Calu3 (cell line): ENCODE data around the gene SIM2. TPM values are rescaled to one million over a fixed set of nuclear protein-coding genes. Genes with fewer than 3 reads are reported as not detected.

Source experiments
- BruUV-seq: library from RNA; stranded (reverse); fragments of 400-500 nt; replicated peaks from 2 replicates; lab custom pipeline; 2021; lab: Mats Ljungman, UMichigan
- CTCF ChIA-PET: fragments of 300-600 bp; sonication (Branson Sonifier 250); formaldehyde crosslinking; loops from one replicate; lab custom pipeline; 2022; ENCODE audit warnings: antibody characterized with exemption; lab: Charles Lee
- DNase-seq: peaks from one replicate; pipeline ENCODE4 v3.0.0; 2022
- H3K27ac Mint-ChIP-seq: one replicate; pipeline ENCODE4 v1.8.0; 2022; ENCODE audit warnings: mixed read lengths; ENCODE audit not compliant: unreplicated experiment
- H3K27me3 Mint-ChIP-seq: one replicate; pipeline ENCODE4 v1.8.0; 2022; ENCODE audit warnings: mixed read lengths; ENCODE audit not compliant: unreplicated experiment
- H3K36me3 Mint-ChIP-seq: one replicate; pipeline ENCODE4 v1.8.0; 2022; ENCODE audit warnings: mild to moderate bottlenecking, moderate library complexity, mixed read lengths; ENCODE audit not compliant: insufficient read depth, unreplicated experiment
- H3K4me1 Mint-ChIP-seq: one replicate; pipeline ENCODE4 v1.8.0; 2022; ENCODE audit warnings: mild to moderate bottlenecking, low read depth, mixed read lengths; ENCODE audit not compliant: unreplicated experiment
- H3K4me3 Mint-ChIP-seq: one replicate; pipeline ENCODE4 v1.8.0; 2022; ENCODE audit warnings: mild to moderate bottlenecking, low read depth, moderate library complexity, mixed read lengths; ENCODE audit not compliant: unreplicated experiment
- H3K9me3 Mint-ChIP-seq: one replicate; pipeline ENCODE4 v1.8.0; 2022; ENCODE audit warnings: low read depth, mixed read lengths; ENCODE audit not compliant: unreplicated experiment
- CTCF ChIP-seq: fragments of 200-600 bp; IDR thresholded peaks from one replicate; pipeline ENCODE4 v1.8.0; 2022; ENCODE audit warnings: antibody characterized with exemption; ENCODE audit not compliant: unreplicated experiment
- intact Hi-C: fragments of 100-400 bp; cut with micrococcal nuclease; formaldehyde crosslinking; loops from one replicate; pipeline ENCODE4 v1.10.0; 2022; ENCODE audit not compliant: unreplicated experiment
- total RNA-seq: library from RNA; stranded (reverse); gene quantifications from 2 replicates; pipeline ENCODE4 v1.2.3, GENCODE V29; 2022

Gene SIM2
- total RNA-seq, 1 experiment from 2014 or later, result 15.4 TPM

GRCh38 chr21:36769051-36769839 is 70.3 kb downstream of the SIM2 start:
- no TSS peak for BruUV-seq
- no peaks in the 10 kb centered on the region for H3K27me3 Mint-ChIP-seq
- no peak for DNase-seq
- H3K4me1 Mint-ChIP-seq, result peaks cover 19% of the 10 kb centered on the region
- H3K9me3 Mint-ChIP-seq, result no peaks in the 10 kb centered on the region
- no peaks in the 10 kb centered on the region for H3K36me3 Mint-ChIP-seq
- CTCF ChIA-PET, result no interaction called here
- intact Hi-C loops, result loop anchor here (5.0 kb wide), 1 partner anchor 78 kb away; no protein-coding TSS in a partner anchor
- no peak overlapping the region for H3K27ac Mint-ChIP-seq
- no peak for TF ChIP-seq CTCF
- no peak overlapping the region for H3K4me3 Mint-ChIP-seq

GRCh38 chr21:36773117-36773516 is 74.2 kb downstream of the SIM2 start:
- Mint-ChIP-seq H3K27me3 (no peaks in the 10 kb centered on the region), H3K36me3 (no peaks in the 10 kb centered on the region), H3K4me1 (peaks cover 8% of the 10 kb centered on the region), H3K9me3 (no peaks in the 10 kb centered on the region), H3K27ac (no peak overlapping the region), H3K4me3 (no peak overlapping the region)
- CTCF ChIA-PET, result interaction anchor here (0.6 to 2.0 kb wide), 2 partner anchors 8 to 15 kb away, joined by 4 to 5 read pairs; no protein-coding TSS in a partner anchor
- no TSS peak for BruUV-seq
- peak; percentile 54 for DNase-seq
- intact Hi-C loops, result loop anchor here (2.0 kb wide), 1 partner anchor 34 kb away; no protein-coding TSS in a partner anchor
- no peak for TF ChIP-seq CTCF

- intact Hi-C loops, result loop anchor here (2.0 kb wide), 1 partner anchor 33 kb away; no protein-coding TSS in a partner anchor
- Mint-ChIP-seq H3K27me3 (no peaks in the 10 kb centered on the region), H3K36me3 (no peaks in the 10 kb centered on the region), H3K4me3 (no peak overlapping the region), H3K9me3 (no peaks in the 10 kb centered on the region), H3K27ac (no peak overlapping the region), H3K4me1 (peaks cover 4% of the 10 kb centered on the region)
- no peak for TF ChIP-seq CTCF
- CTCF ChIA-PET, result no interaction called here
- no peak for DNase-seq
- no TSS peak for BruUV-seq
Measured at GRCh38 chr21:36773995-36774394, 75.1 kb downstream of the SIM2 start.

GRCh38 chr21:36776981-36777617 is 78.2 kb downstream of the SIM2 start:
- Mint-ChIP-seq H3K4me1 (no peaks in the 10 kb centered on the region), H3K4me3 (no peak overlapping the region), H3K27me3 (no peaks in the 10 kb centered on the region), H3K27ac (no peak overlapping the region), H3K9me3 (no peaks in the 10 kb centered on the region), H3K36me3 (no peaks in the 10 kb centered on the region)
- CTCF ChIA-PET, result no interaction called here
- intact Hi-C loops, result no loop called here
- BruUV-seq, result no TSS peak
- no peak for TF ChIP-seq CTCF
- no peak for DNase-seq
